SU-DHL-6 (cell line): ENCODE data around the gene PLCB2.

Experiments used
- H2AFZ ChIP-seq: fragments of 200-600 bp; sonication (generic); 2 replicates; pipeline ENCODE4 v1.6.1; 2014; ENCODE audit warnings: low read depth, mild to moderate bottlenecking, moderate library complexity, mixed read lengths, antibody characterized with exemption, low read length; ENCODE audit not compliant: severe bottlenecking
- H3F3A ChIP-seq: fragments of 200-600 bp; shearing (Covaris generic); 2 replicates; pipeline ENCODE4 v1.6.0; 2016; ENCODE audit warnings: antibody characterized with exemption, mild to moderate bottlenecking; ENCODE audit not compliant: insufficient read depth
- H3K27ac ChIP-seq: fragments of 200-600 bp; sonication (generic); 2 replicates; pipeline ENCODE4 v1.5.1; 2016; ENCODE audit warnings: low read depth, mild to moderate bottlenecking, low read length, moderate library complexity, mixed read lengths
- H3K27me3 ChIP-seq: fragments of 200-600 bp; sonication (generic), shearing (Covaris generic); 2 replicates; pipeline ENCODE4 v1.6.0; 2014; ENCODE audit warnings: mild to moderate bottlenecking, low read length
- H3K36me3 ChIP-seq: fragments of 200-600 bp; sonication (generic); 2 replicates; pipeline ENCODE4 v1.6.1; 2014; ENCODE audit warnings: mild to moderate bottlenecking, low read length, mixed read lengths
- H3K4me2 ChIP-seq: fragments of 300-600, 200-600 bp; shearing (Covaris generic), sonication (generic); 2 replicates; pipeline ENCODE4 v1.6.0; 2014; ENCODE audit warnings: low read length, low read depth, mild to moderate bottlenecking; ENCODE audit not compliant: poor library complexity, severe bottlenecking
- H3K4me3 ChIP-seq: fragments of 200-600 bp; sonication (generic); 2 replicates; pipeline ENCODE4 v1.5.1; 2014; ENCODE audit warnings: antibody characterized with exemption, low read length, mild to moderate bottlenecking, mixed read lengths; ENCODE audit not compliant: insufficient read depth, poor library complexity, severe bottlenecking
- H3K79me2 ChIP-seq: fragments of 200-600 bp; sonication (generic); 2 replicates; pipeline ENCODE4 v1.6.1; 2014; ENCODE audit warnings: mild to moderate bottlenecking, low read length, moderate library complexity; ENCODE audit not compliant: insufficient read depth
- H3K9ac ChIP-seq: fragments of 200-600 bp; sonication (generic); 2 replicates; pipeline ENCODE4 v1.7.0; 2014; ENCODE audit warnings: mild to moderate bottlenecking, low read length
- H3K9me2 ChIP-seq: fragments of 200-600 bp; sonication (generic); replicated peaks from 2 replicates; pipeline ENCODE4 v1.6.1; 2014; ENCODE audit warnings: low read length; ENCODE audit not compliant: insufficient read depth
- H3K9me3 ChIP-seq: fragments of 200-600 bp; sonication (generic); 2 replicates; pipeline ENCODE4 v1.6.1; 2014; ENCODE audit warnings: low read length, mixed read lengths; ENCODE audit not compliant: insufficient read depth
- H4K20me1 ChIP-seq: fragments of 200-600 bp; sonication (generic); 2 replicates; pipeline ENCODE4 v1.6.1; 2014; ENCODE audit warnings: low read depth, mild to moderate bottlenecking, antibody characterized with exemption, low read length, moderate library complexity, mixed read lengths
- EZH2phosphoT487 ChIP-seq: fragments of 200-600 bp; sonication (generic), shearing (Covaris generic); conservative IDR thresholded peaks from 2 replicates; pipeline ENCODE4 v1.6.1; 2018; ENCODE audit warnings: mild to moderate bottlenecking, antibody characterized with exemption, low read length, moderate library complexity, mixed read lengths
- TF ChIP-seq, protein P1 (sequence below): fragments of 200-600 bp; sonication (generic); IDR thresholded peaks from one replicate; pipeline ENCODE4 v1.5.1; 2017; ENCODE audit warnings: antibody characterized with exemption, mild to moderate bottlenecking, low read length, moderate library complexity; ENCODE audit not compliant: insufficient read depth, poor library complexity, severe bottlenecking

PLCB2 gene

GRCh38 chr15:40248006-40248783 is 59.5 kb downstream of the PLCB2 start:
- H3K9ac ChIP-seq = no peak overlapping the region
- no peaks in the 10 kb centered on the region for H4K20me1 ChIP-seq
- no peak overlapping the region for H3K4me3 ChIP-seq
- no peaks in the 10 kb centered on the region for H3K9me3 ChIP-seq
- H3K27ac ChIP-seq = no peak overlapping the region
- H3F3A ChIP-seq = no peaks in the 10 kb centered on the region
- H3K9me2 ChIP-seq = no peaks in the 10 kb centered on the region
- no peak overlapping the region for H2AFZ ChIP-seq
- no peak overlapping the region for H3K4me2 ChIP-seq
- H3K79me2 ChIP-seq = no peaks in the 10 kb centered on the region
- no peaks in the 10 kb centered on the region for H3K27me3 ChIP-seq
- H3K36me3 ChIP-seq = no peaks in the 10 kb centered on the region
- TF ChIP-seq, protein P1, sequence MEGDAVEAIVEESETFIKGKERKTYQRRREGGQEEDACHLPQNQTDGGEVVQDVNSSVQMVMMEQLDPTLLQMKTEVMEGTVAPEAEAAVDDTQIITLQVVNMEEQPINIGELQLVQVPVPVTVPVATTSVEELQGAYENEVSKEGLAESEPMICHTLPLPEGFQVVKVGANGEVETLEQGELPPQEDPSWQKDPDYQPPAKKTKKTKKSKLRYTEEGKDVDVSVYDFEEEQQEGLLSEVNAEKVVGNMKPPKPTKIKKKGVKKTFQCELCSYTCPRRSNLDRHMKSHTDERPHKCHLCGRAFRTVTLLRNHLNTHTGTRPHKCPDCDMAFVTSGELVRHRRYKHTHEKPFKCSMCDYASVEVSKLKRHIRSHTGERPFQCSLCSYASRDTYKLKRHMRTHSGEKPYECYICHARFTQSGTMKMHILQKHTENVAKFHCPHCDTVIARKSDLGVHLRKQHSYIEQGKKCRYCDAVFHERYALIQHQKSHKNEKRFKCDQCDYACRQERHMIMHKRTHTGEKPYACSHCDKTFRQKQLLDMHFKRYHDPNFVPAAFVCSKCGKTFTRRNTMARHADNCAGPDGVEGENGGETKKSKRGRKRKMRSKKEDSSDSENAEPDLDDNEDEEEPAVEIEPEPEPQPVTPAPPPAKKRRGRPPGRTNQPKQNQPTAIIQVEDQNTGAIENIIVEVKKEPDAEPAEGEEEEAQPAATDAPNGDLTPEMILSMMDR = no peak
- TF ChIP-seq EZH2phosphoT487 = no peak

GRCh38 chr15:40247406-40247971 is 60.2 kb downstream of the PLCB2 start:
- H3K36me3 ChIP-seq = no peaks in the 10 kb centered on the region
- no peaks in the 10 kb centered on the region for H3F3A ChIP-seq
- H3K4me2 ChIP-seq = no peak overlapping the region
- no peak overlapping the region for H3K9ac ChIP-seq
- TF ChIP-seq, protein P1 = no peak
- no peak for TF ChIP-seq EZH2phosphoT487
- H3K27me3 ChIP-seq = no peaks in the 10 kb centered on the region
- no peak overlapping the region for H3K4me3 ChIP-seq
- no peaks in the 10 kb centered on the region for H3K9me2 ChIP-seq
- no peaks in the 10 kb centered on the region for H3K9me3 ChIP-seq
- H3K27ac ChIP-seq = no peak overlapping the region
- H3K79me2 ChIP-seq = no peaks in the 10 kb centered on the region
- H2AFZ ChIP-seq = no peak overlapping the region
- H4K20me1 ChIP-seq = no peaks in the 10 kb centered on the region

GRCh38 chr15:40246496-40247280 is 61.0 kb downstream of the PLCB2 start:
- H4K20me1 ChIP-seq = no peaks in the 10 kb centered on the region
- H3K9ac ChIP-seq = no peak overlapping the region
- H3K4me3 ChIP-seq = no peak overlapping the region
- no peak overlapping the region for H2AFZ ChIP-seq
- H3K79me2 ChIP-seq = no peaks in the 10 kb centered on the region
- no peaks in the 10 kb centered on the region for H3K9me3 ChIP-seq
- H3K27me3 ChIP-seq = no peaks in the 10 kb centered on the region
- H3K36me3 ChIP-seq = no peaks in the 10 kb centered on the region
- H3K27ac ChIP-seq = no peak overlapping the region
- TF ChIP-seq, protein P1 = no peak
- TF ChIP-seq EZH2phosphoT487 = no peak
- H3K4me2 ChIP-seq = no peak overlapping the region
- no peaks in the 10 kb centered on the region for H3F3A ChIP-seq
- H3K9me2 ChIP-seq = no peaks in the 10 kb centered on the region
